ENCODE measurements around the gene ADCY10.
A peak's percentile ranks its signal among the peaks of the same experiment; 100 is the strongest.
"Not testable (repeated sequence)": the region's sequence is repeated elsewhere in the genome, so short reads cannot be mapped to it uniquely, and the experiment has no call there.

The ADCY10 gene, protein sequence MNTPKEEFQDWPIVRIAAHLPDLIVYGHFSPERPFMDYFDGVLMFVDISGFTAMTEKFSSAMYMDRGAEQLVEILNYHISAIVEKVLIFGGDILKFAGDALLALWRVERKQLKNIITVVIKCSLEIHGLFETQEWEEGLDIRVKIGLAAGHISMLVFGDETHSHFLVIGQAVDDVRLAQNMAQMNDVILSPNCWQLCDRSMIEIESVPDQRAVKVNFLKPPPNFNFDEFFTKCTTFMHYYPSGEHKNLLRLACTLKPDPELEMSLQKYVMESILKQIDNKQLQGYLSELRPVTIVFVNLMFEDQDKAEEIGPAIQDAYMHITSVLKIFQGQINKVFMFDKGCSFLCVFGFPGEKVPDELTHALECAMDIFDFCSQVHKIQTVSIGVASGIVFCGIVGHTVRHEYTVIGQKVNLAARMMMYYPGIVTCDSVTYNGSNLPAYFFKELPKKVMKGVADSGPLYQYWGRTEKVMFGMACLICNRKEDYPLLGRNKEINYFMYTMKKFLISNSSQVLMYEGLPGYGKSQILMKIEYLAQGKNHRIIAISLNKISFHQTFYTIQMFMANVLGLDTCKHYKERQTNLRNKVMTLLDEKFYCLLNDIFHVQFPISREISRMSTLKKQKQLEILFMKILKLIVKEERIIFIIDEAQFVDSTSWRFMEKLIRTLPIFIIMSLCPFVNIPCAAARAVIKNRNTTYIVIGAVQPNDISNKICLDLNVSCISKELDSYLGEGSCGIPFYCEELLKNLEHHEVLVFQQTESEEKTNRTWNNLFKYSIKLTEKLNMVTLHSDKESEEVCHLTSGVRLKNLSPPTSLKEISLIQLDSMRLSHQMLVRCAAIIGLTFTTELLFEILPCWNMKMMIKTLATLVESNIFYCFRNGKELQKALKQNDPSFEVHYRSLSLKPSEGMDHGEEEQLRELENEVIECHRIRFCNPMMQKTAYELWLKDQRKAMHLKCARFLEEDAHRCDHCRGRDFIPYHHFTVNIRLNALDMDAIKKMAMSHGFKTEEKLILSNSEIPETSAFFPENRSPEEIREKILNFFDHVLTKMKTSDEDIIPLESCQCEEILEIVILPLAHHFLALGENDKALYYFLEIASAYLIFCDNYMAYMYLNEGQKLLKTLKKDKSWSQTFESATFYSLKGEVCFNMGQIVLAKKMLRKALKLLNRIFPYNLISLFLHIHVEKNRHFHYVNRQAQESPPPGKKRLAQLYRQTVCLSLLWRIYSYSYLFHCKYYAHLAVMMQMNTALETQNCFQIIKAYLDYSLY (N-terminal part only)

DNA sequence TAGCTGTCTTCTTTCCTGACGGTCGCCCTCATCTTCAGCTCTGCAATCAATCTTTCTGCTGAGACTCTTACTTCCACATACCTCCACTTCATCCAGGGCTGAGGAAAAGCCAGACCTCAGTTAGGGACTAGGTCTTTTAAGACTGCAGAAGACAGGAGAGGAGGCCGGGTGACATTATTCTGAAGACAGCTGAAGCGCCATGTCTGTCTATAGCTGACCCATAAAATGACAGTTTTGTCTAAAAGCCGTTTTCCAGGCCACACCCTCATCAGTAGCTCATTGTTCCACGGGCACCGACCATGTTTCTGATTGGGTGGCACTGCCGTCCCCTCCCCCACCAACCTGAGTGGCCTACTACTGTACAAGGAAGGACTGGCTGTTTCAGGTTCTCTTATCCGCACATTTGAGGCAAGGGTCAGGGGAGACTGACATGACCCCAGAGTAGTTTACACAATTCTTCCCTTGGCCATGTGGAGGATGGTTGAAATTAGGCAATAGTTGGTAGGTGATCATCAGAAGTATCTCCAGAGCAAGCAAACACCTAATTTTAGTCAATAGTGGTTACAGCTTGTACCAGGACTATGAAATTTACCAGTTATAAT lies at the start of gene ADCY10:
Gene ADCY10, minus strand, starts transcription at position 240 of the 602 bp plus-strand sequence. CDS start 8,994 bp downstream, outside the sequence.
- DNase-seq, result no peak

DNA sequence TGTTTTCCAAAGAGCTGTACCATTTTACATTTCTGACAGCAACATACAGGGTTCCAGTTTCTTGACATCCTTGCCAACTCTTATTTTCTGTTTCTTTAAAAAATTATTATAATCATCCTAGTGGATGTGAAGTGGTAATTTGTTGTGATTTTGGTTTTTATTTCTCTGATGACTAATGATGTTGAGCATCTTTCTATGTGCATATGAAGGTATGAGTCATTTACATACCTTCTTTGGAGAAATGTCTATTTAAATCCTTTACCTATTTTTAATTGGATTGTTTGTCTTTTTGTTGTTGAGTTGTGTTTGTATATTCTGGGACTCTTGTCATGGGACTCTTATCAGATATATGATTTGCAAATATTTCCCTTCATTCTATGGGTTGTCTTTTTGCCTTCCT lies 43.8 kb upstream of the ADCY10 start:
- no peak for DNase-seq

DNA sequence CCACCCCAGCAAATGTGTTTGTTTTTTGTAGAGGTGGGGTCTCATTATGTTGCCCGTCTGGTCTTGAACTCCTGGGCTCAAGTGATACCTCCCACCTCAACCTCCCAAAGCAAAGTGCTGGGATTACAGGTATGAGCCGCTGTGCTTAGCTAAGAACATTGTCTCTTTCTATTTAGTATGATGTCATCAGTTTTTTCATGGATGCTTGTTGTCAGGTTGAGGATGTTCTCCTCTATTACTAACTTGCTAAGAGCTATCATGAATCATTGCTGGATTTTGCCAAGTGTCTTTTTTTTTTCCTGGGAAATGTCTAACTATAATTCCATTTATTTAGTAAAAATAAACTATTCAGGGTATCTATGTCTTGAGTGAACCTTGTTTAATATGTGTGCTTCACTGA lies 42.0 kb upstream of the ADCY10 start:
- DNase-seq, result no peak

DNA sequence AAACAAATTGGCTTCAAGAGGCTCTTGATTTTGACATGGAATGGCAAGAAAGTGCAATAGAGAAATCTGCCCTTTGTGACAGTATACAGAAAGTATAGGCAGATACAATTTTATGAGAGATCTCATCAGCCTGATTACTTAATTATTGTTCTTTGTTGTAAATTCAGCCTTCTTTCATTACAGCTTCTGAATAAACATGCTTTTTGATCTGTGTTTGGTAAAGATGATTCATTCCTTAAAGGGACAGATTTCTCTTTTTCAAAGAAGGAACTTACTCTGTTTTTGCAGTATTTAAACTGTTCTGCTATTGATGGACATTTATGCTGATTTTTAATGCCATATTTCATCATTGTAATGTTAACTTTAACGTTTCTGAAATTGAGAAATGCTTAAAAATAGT lies 36.6 kb upstream of the ADCY10 start:
- DNase-seq, result no peak

DNA sequence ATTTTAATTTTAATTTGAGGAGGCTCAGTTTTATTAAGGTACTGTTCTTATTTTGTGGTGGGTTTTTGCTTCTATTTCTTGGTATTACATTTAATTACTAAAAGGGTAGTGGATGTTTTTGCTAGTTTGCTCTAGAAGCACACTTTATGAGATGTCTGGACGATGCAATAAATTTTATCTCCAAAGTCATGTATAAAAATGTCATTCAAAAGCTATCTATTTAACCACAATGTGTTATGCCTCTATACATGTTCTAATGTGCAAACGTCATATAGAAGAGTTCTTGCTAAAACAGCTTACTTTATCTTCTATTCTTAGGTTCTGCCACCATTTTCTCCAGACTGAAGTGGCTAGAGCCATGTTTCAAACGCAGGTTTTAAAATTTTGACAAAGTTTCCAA lies 35.9 kb upstream of the ADCY10 start:
- DNase-seq, result no peak

DNA sequence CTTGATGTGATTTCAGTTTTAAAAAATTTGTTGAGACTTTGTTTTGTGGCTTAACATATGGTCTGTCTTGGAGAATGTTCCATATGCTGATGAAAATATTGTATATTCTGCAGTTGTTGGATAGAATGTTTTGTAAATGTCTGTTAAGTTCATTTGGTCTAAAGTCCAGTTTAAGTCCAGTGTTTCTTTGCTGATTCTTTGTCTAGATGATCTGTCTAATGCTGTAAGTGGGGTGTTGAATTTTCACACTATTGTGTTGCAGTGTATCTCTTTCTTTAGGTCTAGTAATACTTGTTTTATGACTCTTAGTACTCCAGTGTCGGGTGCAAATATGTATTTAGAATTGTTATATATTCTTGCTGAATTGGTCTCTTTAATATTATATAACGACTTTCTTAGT lies 33.8 kb upstream of the ADCY10 start:
- DNase-seq, result no peak

DNA sequence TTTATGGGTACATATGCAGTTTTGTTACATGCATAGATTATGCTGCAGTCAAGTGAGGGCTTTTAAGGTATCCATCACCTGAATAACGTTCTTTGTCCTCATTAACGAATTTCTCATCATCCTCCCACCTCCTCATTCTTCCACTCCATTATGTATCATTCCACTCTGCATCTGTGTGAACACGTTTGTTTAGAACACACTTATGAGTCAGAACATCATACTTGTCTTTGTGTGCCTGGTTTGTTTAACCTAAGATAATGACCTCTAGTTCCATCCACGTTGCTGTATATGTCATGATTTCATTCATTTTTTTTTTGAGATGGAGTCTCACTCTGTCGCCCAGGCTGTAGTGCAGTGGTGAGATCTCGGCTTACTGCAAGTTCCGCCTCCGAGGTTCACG lies 29.6 kb upstream of the ADCY10 start:
- no peak for DNase-seq

DNA sequence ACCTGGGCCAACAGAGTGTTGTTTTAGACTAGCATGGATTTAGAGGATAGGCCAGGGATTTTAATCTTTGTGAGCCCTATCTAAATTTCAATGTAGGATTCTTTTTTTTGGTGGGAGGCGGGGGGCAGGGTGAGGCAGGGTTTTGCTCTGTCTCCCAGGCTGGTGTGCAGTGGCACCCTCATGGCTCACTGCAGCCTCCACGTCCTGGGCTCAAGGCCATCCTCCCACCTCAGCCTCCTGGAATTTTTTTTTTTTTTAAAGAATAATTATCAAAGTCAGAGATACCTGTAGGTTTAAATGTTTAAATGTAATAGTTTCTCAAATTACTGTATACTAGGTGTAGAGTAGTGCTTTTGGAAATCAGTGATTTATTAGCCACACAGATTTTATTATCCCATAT lies 26.3 kb upstream of the ADCY10 start:
- DNase-seq, result no peak

DNA sequence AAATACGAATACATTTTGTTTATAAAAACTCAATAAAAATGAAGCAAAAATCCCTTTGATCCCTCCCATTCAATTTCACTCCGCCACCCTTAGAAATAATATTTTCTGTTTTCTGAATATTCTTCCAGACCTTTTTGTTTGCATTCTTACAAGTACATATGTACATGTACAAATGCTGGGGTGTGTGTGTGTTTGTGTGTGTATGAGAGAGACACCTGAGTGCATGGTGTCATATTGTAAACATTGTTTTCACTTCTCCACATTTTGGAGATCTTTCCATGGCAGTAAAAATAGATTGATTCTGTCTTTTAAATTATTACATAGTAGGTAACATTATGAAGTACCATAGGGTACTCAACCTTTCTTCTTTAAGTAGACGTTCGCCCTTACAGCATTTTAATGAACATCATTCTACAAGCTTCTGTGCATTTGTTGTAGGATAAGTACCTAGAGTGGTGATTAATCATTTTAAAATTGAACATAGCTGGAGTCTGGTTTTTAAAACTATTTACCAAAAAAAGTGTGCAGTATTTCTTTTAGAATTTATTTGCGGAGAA lies 24.2 kb upstream of the ADCY10 start:
- no peak for DNase-seq

DNA sequence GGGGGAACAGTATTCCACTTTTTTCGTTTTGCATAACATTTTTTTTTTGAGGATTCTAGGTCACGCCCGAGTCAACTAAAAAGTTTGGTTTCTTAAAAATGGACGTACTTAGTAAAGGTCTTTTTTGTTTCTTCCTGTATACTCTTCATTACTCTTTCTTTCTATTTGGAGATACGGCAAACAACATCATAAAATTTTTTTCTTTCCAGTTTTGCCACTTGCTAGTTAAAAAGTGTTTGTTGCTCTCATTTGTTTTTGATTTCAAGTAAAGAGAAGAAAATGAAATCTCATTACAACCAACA lies 23.7 kb upstream of the ADCY10 start:
- no peak for DNase-seq

DNA sequence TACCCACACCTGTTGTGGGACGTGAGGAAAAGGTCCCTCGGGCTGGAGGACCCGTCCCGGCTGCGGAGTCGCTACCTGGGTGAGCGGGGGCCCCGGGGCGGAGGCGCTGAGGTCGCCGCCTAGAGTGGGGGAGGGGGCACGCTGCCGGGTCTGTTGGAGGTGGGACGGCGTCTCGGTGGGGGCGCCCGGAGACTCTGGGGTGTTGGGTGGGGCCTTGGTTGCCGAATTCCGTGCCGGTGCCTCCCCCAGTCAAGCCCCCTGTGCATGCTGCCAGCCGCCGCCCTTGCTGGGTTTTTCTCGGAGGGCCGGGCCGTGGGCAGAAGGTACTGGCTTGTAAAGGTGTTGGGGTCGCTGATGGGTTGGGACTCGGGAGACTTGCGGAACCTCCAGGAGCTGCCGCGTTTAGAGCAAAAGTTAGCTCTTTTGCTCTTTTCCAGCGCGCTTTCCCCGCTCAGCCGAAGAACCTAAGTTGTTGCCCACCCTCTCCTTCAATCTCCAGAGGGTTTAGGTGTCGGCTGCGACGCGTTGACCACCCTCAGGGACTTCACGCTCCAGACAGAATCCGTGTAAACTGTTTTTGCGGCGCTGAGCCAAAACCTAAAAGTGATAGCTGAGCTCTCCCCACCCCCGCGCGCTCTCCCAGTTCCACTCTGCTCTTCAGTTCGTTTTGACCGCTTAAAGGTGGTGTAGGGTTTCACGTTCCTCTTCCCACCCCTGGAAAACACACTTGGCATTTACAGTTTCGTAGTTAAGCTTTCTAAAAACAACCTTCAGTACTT lies 23.2 kb upstream of the ADCY10 start, which contains the start of gene MPC2:
Gene MPC2, minus strand, starts transcription at position 143 of the 779 bp plus-strand sequence. CDS start 1,231 bp downstream, outside the sequence.
- DNase-seq, result peak; percentile 78

DNA sequence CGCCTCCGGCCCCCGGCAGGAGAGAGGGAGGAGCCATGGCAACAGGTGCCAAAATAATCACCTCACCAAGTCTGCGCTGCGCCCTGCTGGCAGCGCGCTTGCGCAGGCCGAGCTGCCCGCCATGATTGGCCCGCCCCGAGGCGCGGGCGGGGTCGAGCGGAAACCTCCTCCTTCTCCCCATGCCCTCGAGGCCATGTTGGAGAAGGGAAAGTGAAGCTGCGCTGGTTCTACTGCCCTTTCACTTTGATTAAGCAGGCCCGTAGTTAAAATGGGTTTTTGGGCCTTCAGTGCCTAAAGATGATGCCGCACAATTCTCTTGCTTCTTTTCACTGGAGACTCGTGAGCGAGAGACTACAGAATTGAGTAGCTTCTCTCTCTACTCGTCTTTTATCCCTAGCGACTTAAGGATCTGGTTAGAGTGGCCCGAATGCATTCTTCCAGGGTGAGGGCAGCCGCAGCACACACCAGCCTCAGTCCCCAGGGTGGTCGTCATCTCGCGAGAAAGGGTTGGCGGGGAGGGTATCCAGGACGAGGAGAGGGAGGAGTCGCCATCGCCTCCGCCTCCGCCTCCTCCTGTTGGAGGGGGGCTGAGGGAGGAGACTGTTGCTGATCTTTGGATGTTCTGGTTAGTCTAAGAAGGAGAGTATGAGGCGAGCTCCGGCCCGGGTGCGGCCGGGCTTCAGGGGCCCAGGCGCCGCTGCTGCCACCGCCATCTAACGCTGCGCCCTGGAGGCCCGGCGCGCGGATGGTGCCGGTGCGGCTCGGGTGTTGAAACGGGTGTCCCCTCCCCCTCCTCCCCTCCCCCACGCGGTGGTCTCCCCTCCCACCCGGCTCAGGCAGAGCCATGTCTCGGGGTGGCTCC lies 22.4 kb upstream of the ADCY10 start, which contains the start of gene DCAF6:
Gene DCAF6, plus strand, starts transcription at position 616 of the 862 bp plus-strand sequence. Its CDS starts 229 bp downstream, at position 845.
- DNase-seq, result peak; percentile 99

DNA sequence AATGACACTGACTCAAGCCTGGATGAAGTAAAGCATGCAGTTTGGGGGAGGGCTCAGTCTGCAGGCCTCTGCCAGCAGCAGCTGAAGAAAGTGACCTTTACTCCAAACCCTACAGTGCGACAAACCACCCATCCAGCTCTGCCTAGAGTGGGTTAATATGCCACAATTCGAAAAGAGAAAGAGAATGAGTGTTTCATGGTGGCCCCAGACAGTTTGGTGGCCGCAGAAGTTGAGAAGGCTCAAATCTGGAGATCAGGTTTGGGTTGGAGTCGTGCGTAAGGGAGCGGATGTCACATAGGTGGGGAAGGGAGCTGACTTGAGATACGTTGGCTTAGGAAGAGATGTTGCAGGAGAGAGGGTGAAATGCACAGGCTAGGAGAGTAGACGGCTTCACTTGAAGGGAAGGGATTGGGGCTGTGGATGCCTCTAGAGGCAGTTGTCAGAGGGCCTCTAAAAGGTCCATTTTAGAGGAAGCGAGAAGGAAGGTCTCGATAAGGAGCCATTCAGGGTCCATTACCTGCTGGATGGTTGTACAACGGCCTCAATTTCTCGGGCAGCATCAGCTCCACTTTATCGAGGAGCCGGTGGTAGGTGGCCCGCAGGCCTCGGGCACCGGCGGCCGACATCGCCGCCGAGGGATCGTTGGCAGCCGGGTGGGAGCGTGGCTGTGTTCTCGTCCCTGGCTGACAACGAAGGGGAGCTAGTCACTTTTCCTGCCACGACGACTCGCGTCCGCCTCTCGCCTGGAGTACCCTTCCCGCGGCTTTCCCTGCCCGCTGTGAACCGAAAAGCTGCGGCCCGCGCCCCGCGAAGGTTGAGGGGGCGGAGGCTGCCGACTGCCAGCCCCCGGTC lies 21.5 kb upstream of the ADCY10 start:
- peak; percentile 81 for DNase-seq

DNA sequence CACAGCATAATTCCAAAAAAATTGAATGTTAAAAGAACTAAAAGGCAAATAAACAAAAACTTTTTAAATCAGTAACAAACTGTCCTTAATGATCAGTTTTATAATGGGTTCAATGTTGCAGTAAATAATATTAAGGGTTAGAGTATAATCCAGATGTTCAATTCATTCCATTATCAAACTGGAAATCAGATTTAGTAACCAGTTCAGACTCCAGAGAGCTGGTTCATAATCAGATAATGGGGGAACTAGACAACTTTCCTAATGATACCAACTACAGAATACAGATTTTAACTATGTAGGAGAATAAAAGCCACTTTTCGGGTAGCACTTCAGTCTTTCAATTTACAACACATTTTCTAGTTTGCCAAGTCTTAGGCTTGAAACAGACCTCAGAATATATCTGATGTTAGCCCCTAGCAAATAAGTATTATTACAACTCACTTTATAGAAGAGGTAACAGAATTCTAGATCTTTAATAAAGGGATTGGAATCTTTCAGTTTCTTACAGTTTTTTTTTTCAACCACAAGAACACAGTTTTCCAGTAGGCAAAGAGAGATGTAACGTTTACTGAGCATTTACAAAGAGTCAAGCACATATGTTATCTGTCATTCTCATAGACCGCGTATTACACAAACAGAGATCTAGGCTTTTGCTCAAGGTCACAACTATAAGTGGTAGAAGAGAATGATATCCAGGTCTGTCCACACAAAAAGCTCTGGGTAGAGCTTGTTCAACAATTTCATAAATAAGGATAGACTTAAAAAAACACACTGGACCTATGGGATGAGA lies 20.7 kb upstream of the ADCY10 start:
- no peak for DNase-seq

DNA sequence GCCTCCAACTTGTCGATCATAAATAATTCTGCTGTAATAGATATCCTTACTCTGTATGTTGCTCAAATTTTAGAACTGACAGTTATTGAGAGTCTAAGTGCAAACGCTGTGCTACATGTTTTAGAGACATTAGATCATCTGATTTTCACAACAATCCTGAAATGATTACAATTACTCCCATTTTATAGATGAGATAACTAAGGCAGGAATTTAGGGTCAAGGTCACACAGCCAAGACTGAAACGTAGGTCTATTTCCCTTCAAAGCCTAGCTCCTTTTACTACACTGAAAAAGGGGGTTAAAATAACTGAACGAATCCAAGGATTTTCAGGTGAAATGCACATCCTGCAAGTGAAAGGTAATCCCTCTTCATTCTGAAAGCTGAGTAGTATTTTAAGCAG lies 19.9 kb upstream of the ADCY10 start:
- DNase-seq, result no peak

DNA sequence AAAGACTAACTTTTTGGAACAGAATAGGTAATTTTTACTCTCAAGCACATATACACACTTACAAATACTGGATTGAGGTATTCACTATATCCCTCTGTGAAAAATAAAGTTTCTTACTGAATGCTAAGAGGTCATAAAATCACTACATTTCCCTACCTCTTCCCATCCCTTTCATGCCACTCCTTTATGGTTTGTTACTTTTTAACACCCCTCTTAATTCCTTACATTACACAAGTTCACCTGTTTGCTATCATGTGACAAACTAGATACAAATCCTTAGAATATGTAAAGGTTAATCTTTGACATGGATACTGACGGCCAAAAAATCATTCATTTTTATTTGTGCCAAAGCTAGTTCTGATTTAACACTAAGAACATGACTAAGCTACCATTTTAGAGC lies 15.8 kb upstream of the ADCY10 start:
- no peak for DNase-seq

DNA sequence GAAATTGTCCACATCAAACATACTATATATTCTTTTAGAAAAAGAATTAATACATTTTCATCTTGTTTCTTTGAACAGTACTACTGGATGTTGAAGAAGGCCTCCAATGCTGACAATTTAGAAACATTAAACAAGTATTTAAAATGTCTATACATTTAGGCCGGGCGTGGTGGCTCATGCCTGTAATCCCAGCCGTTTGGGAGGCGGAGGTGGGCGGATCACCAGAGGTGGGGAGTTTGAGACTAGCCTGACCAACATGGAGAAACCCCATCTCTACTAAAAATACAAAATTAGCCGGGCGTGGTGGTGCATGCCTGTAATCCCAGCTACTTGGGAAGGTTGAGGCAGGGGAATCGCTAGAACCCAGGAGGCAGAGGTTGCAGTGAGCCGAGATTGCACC lies 15.0 kb upstream of the ADCY10 start:
- DNase-seq, result not testable (repeated sequence)

DNA sequence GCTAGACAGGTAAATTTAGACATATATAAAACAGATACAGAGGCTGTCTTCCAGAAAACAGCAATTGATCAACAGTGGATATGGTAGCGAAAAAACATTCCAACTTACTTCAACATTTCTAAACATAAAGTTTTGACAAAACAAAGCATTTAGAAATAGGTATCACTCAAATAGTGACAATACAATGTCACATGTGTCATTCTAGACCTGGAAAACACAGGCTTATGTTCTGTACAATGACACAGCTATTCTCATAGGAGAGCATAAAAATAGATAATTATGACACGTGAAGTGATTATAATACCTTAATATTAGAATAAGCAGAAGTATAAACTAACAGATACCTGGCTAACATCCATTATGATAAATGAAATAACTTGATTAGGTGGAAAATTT lies 14.5 kb upstream of the ADCY10 start:
- no peak for DNase-seq

All from NCI-H1092 treated with DMSO at 0.1 percent for 48 hours (cell line).